H1 (cell line): ENCODE data around the gene CCDC7. TPM values are rescaled to one million over a fixed set of nuclear protein-coding genes. Genes with fewer than 3 reads are reported as not detected.

ENCODE experiments used
- CTCF ChIA-PET: fragments of 300-600 bp; sonication (Branson Sonifier 250); formaldehyde crosslinking; loops from one replicate; lab custom pipeline; 2021; ENCODE audit not compliant: partially characterized antibody; lab: Charles Lee
- POLR2A ChIA-PET: fragments of 300-600 bp; sonication (Branson Sonifier 250); formaldehyde crosslinking; loops from one replicate; lab custom pipeline; 2021; ENCODE audit warnings: inconsistent platforms; ENCODE audit not compliant: partially characterized antibody; lab: Charles Lee
- DNase-seq, 2 experiments: peaks; one replicate each; pipeline versions ENCODE4 v3.0.0 to v3.0.0-alpha.2; 2010 to 2022; ENCODE audit warnings: low spot score in 2 of 2, low read depth in 1 of 2, mixed read lengths in 1 of 2
- FAIRE-seq: peaks from 2 replicates; lab custom pipeline; 2011; peaks lifted over from hg19 to GRCh38; lab: Jason Lieb, UNC
- H2AFZ ChIP-seq: 2 replicates; pipeline ENCODE4 v1.8.1; 2012; ENCODE audit warnings: low read length, inconsistent platforms
- H2AK5ac ChIP-seq: 2 replicates; pipeline ENCODE4 v1.6.1; 2013; ENCODE audit warnings: low read depth, low read length
- H2BK120ac ChIP-seq: replicated peaks from 2 replicates; pipeline ENCODE3; 2013; ENCODE audit warnings: low read depth, low read length, inconsistent platforms
- H2BK12ac ChIP-seq: 2 replicates; pipeline ENCODE4 v1.6.1; 2013; ENCODE audit warnings: low read depth, low read length
- H2BK15ac ChIP-seq: 2 replicates; pipeline ENCODE4 v1.6.1; 2013; ENCODE audit warnings: low read length
- H2BK20ac ChIP-seq: 2 replicates; pipeline ENCODE4 v1.6.1; 2013; ENCODE audit warnings: low read length
- H2BK5ac ChIP-seq: 2 replicates; pipeline ENCODE4 v1.6.1; 2013; ENCODE audit warnings: low read depth, low read length
- H3K14ac ChIP-seq: 2 replicates; pipeline ENCODE4 v1.6.1; 2013; ENCODE audit warnings: inconsistent platforms; ENCODE audit not compliant: insufficient read length
- H3K18ac ChIP-seq: 2 replicates; pipeline ENCODE4 v1.6.1; 2013; ENCODE audit warnings: low read length; ENCODE audit errors: extremely low read depth
- H3K23ac ChIP-seq: 2 replicates; pipeline ENCODE4 v1.6.1; 2013; ENCODE audit warnings: inconsistent platforms; ENCODE audit not compliant: insufficient read length
- H3K23me2 ChIP-seq: 2 replicates; pipeline ENCODE4 v1.6.1; 2013; ENCODE audit warnings: low read depth, low read length
- H3K27ac ChIP-seq: 2 replicates; pipeline ENCODE4 v1.6.1; 2011; ENCODE audit warnings: low read depth, low read length, inconsistent platforms
- H3K27me3 ChIP-seq, 4 experiments: replicated peaks in 1 of 4; 1 replicate in 1 of 4; 2 replicates in 3 of 4; pipeline versions ENCODE4 v1.6.1 to v1.8.1; 2011 to 2013; ENCODE audit warnings: low read length in 3 of 4, mild to moderate bottlenecking in 3 of 4, inconsistent platforms in 2 of 4, mixed read lengths in 2 of 4, moderate library complexity in 1 of 4; ENCODE audit not compliant: control insufficient read depth in 3 of 4, insufficient read depth in 3 of 4; ENCODE audit errors: extremely low read depth in 1 of 4
- H3K36me3 ChIP-seq, 4 experiments: 2 replicates each; pipeline versions ENCODE4 v1.6.1 to v1.8.1; 2011 to 2013; ENCODE audit warnings: mild to moderate bottlenecking in 4 of 4, low read length in 3 of 4, moderate library complexity in 2 of 4, control low read depth in 1 of 4, inconsistent platforms in 1 of 4; ENCODE audit not compliant: insufficient read depth in 4 of 4, control insufficient read depth in 2 of 4
- H3K4ac ChIP-seq: replicated peaks from 2 replicates; pipeline ENCODE3; 2013; ENCODE audit warnings: low read length, low read depth, mixed read lengths, inconsistent platforms; ENCODE audit not compliant: insufficient read length
- H3K4me1 ChIP-seq, 4 experiments: replicated peaks in 1 of 4; 1 replicate in 1 of 4; 2 replicates in 3 of 4; pipeline versions ENCODE4 v1.6.1 to v1.8.1; 2011 to 2013; ENCODE audit warnings: low read length in 3 of 4, inconsistent platforms in 2 of 4, mixed read lengths in 1 of 4; ENCODE audit not compliant: insufficient read depth in 4 of 4, control insufficient read depth in 3 of 4
- H3K4me2 ChIP-seq, 2 experiments: 2 replicates each; pipeline versions ENCODE4 v1.6.1 to v1.8.1; 2011 to 2013; ENCODE audit warnings: low read depth in 2 of 2, low read length in 2 of 2, control low read depth in 1 of 2, inconsistent platforms in 1 of 2, mild to moderate bottlenecking in 1 of 2; ENCODE audit not compliant: insufficient read depth in 1 of 2
- H3K4me3 ChIP-seq, 4 experiments: fragments of 200-600, 300-600 bp in 1 of 4; sonication (generic), shearing (Covaris generic), sonication (Bioruptor Twin) in 1 of 4; 2 replicates each; pipeline versions ENCODE4 v1.5.1 to v1.8.1; 2011 to 2016; ENCODE audit warnings: low read length in 4 of 4, low read depth in 3 of 4, control low read depth in 2 of 4, inconsistent platforms in 2 of 4, mild to moderate bottlenecking in 2 of 4, mixed read lengths in 1 of 4, moderate library complexity in 1 of 4; ENCODE audit not compliant: insufficient read depth in 2 of 4; ENCODE audit errors: extremely low read depth in 1 of 4
- H3K56ac ChIP-seq: replicated peaks from 2 replicates; pipeline ENCODE3; 2013; ENCODE audit warnings: low read depth, mild to moderate bottlenecking, mixed read lengths, low read length, inconsistent platforms; ENCODE audit not compliant: insufficient read length
- H3K79me1 ChIP-seq: 2 replicates; pipeline ENCODE4 v1.6.1; 2013; ENCODE audit warnings: low read depth, low read length, control low read depth
- H3K79me2 ChIP-seq, 2 experiments: 2 replicates each; pipeline versions ENCODE4 v1.6.1 to v1.8.1; 2012 to 2013; ENCODE audit warnings: low read length in 2 of 2, mild to moderate bottlenecking in 2 of 2, inconsistent platforms in 1 of 2; ENCODE audit not compliant: insufficient read depth in 2 of 2, control insufficient read depth in 1 of 2
- H3K9ac ChIP-seq, 4 experiments: replicated peaks in 1 of 4; 1 replicate in 1 of 4; 2 replicates in 3 of 4; pipeline versions ENCODE4 v1.6.1 to v1.8.1; 2011 to 2013; ENCODE audit warnings: low read depth in 3 of 4, low read length in 3 of 4, control low read depth in 2 of 4, mild to moderate bottlenecking in 2 of 4, moderate library complexity in 2 of 4, inconsistent platforms in 1 of 4; ENCODE audit errors: extremely low read depth in 1 of 4
- H3K9me3 ChIP-seq, 2 experiments: 2 replicates each; pipeline versions ENCODE4 v1.6.1 to v1.8.1; 2012 to 2013; ENCODE audit warnings: mild to moderate bottlenecking in 2 of 2, moderate library complexity in 2 of 2, control low read depth in 1 of 2, inconsistent platforms in 1 of 2, low read depth in 1 of 2, low read length in 1 of 2, mixed read lengths in 1 of 2; ENCODE audit not compliant: insufficient read depth in 2 of 2
- H4K20me1 ChIP-seq, 2 experiments: replicated peaks in 1 of 2; 2 replicates each; pipeline versions ENCODE3 to v1.8.1; 2011 to 2013; ENCODE audit warnings: inconsistent platforms in 2 of 2, low read length in 2 of 2, mild to moderate bottlenecking in 1 of 2; ENCODE audit not compliant: insufficient read depth in 2 of 2, control insufficient read depth in 1 of 2
- H4K5ac ChIP-seq: 2 replicates; pipeline ENCODE4 v1.6.1; 2013; ENCODE audit warnings: low read length, low read depth, mixed read lengths, inconsistent platforms; ENCODE audit not compliant: insufficient read length
- H4K8ac ChIP-seq: 2 replicates; pipeline ENCODE4 v1.8.0; 2013; ENCODE audit warnings: mild to moderate bottlenecking, moderate library complexity, low read length, inconsistent platforms; ENCODE audit not compliant: insufficient read depth; ENCODE audit errors: extremely low read depth
- H4K91ac ChIP-seq: replicated peaks from 2 replicates; pipeline ENCODE3; 2013; ENCODE audit warnings: low read length, mixed read lengths, inconsistent platforms; ENCODE audit not compliant: insufficient read length
- CBX5 ChIP-seq: fragments of 300-800, 300-1000 bp; sonication (generic); IDR thresholded peaks from 2 replicates; pipeline ENCODE4 v1.7.1; 2016; ENCODE audit warnings: antibody characterized with exemption, low read length, low read depth
- CBX8 ChIP-seq: fragments of 300-800, 300-1000 bp; sonication (generic); IDR thresholded peaks from 2 replicates; pipeline ENCODE4 v1.7.1; 2016; ENCODE audit warnings: low read depth, low read length, borderline replicate concordance
- CHD2 ChIP-seq: IDR thresholded peaks from 2 replicates; pipeline ENCODE4 v1.6.1; 2012; ENCODE audit warnings: low read length, improper control_type of control experiment
- CTBP2 ChIP-seq: IDR thresholded peaks from 2 replicates; pipeline ENCODE4 v1.7.0; 2011; ENCODE audit warnings: borderline replicate concordance, mild to moderate bottlenecking, moderate library complexity, mixed read lengths, low read length; ENCODE audit not compliant: insufficient read depth, insufficient read length
- EGR1 ChIP-seq: IDR thresholded peaks from 2 replicates; pipeline ENCODE4 v1.6.1; 2011; ENCODE audit warnings: low read depth, low read length, borderline replicate concordance
- GTF2F1 ChIP-seq: IDR thresholded peaks from 2 replicates; pipeline ENCODE4 v1.6.1; 2012; ENCODE audit warnings: low read depth, low read length, improper control_type of control experiment, borderline replicate concordance
- JUN ChIP-seq: IDR thresholded peaks from 2 replicates; pipeline ENCODE4 v1.6.1; 2011; ENCODE audit warnings: low read depth, mild to moderate bottlenecking, improper control_type of control experiment, low read length
- KDM1A ChIP-seq: fragments of 200-600, 300-600 bp; sonication (generic); IDR thresholded peaks from 2 replicates; pipeline ENCODE4 v1.7.1; 2016; ENCODE audit warnings: mild to moderate bottlenecking, low read length, borderline replicate concordance
- NRF1 ChIP-seq: IDR thresholded peaks from 2 replicates; pipeline ENCODE4 v1.6.1; 2011; ENCODE audit warnings: mild to moderate bottlenecking, low read depth, low read length, improper control_type of control experiment
- RBBP5 ChIP-seq: IDR thresholded peaks from 2 replicates; pipeline ENCODE4 v1.7.1; 2012; ENCODE audit warnings: low read depth, mild to moderate bottlenecking, inconsistent platforms, low read length, moderate library complexity, borderline replicate concordance
- RFX5 ChIP-seq: IDR thresholded peaks from 2 replicates; pipeline ENCODE4 v1.6.1; 2011; ENCODE audit warnings: low read depth, low read length, improper control_type of control experiment, borderline replicate concordance
- WGBS, 2 experiments: shearing (Covaris generic) in 1 of 2; methylation state at CpG; one replicate each; pipeline versions ENCODE4 v1.1.6 to v1.1.7; 2013 to 2015; ENCODE audit warnings: low lambda C conversion rate in 2 of 2, mixed read lengths in 2 of 2, inconsistent platforms in 1 of 2, low coverage in 1 of 2, missing lambda C conversion rate in 1 of 2; ENCODE audit not compliant: insufficient replicate concordance in 2 of 2, insufficient coverage in 1 of 2, insufficient read length in 1 of 2; ENCODE audit errors: extremely low coverage in 1 of 2, missing lambda C conversion rate in 1 of 2; 5-methylcytosine and 5-hydroxymethylcytosine counted together
- polyA plus RNA-seq, 7 experiments: library from polyadenylated mRNA; depleted of rRNA in 3 of 7; stranded (reverse) in 5 of 7; unstranded in 2 of 7; fragments of >200 nt in 5 of 7; fragments of 200-250 nt in 2 of 7; gene quantifications; 1 replicate in 5 of 7; 2 replicates in 1 of 7; 4 replicates in 1 of 7; pipeline versions ENCODE4 v1.2.1 to v1.2.3, GENCODE V29; 2011 to 2013; ENCODE audit warnings: missing spikeins in 2 of 7, mixed read lengths in 2 of 7
- total RNA-seq: library from RNA; stranded (reverse); fragmentation: NEBNext Ultra II Directional; extraction: Animal tissue kit (Norgen Biotek cat#: 25700); gene quantifications from 2 replicates; pipeline ENCODE4 v1.2.1, GENCODE V29; 2021
- TF ChIP-seq, protein P1 (sequence below), 3 experiments: IDR thresholded peaks; 1 replicate in 2 of 3; 2 replicates in 1 of 3; pipeline versions ENCODE4 v1.5.1 to v1.6.1; 2011; ENCODE audit warnings: low read length in 3 of 3, mild to moderate bottlenecking in 3 of 3, inconsistent platforms in 2 of 3, low read depth in 1 of 3, moderate library complexity in 1 of 3; ENCODE audit not compliant: insufficient read depth in 1 of 3; ENCODE audit errors: control extremely low read depth in 1 of 3

The CCDC7 gene
- total and polyA plus RNA-seq, 2 of the 8 experiments (the other 6 are each of a cell fraction or from before 2014, with no cell fraction given): 0.18 to 0.74 TPM

DNA sequence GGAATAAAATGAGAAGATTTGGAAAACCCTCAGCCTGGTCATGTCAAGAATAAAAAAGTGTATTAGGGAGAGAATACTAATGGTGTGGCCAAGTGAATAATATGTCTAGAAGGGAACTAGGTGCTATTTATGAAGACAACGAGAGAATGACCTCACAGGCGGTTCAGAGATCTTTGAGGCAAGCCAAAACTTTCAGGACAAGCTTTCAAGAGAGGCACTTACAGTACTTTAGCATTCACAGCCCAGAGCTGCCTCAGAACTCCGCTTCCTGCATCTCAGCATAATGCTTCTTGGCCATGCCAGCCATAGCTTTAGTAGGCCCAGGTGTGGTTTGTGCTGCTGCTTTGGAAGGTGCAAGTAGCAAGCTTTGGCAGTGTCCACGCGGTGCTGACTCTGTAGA lies 37.2 kb upstream of the CCDC7 start:
- WGBS, 2 experiments: 94% methylated on average over 5 of the region's 5 CpGs; no CpG with 5 or more reads in 1 of the 2 experiments
- TF ChIP-seq CBX8: no peak
- TF ChIP-seq RBBP5: no peak
- no peak for TF ChIP-seq JUN
- no peak for TF ChIP-seq KDM1A
- TF ChIP-seq CTBP2: no peak
- no peak for TF ChIP-seq EGR1
- no peak for TF ChIP-seq CHD2
- no peak for TF ChIP-seq CBX5
- TF ChIP-seq RFX5: no peak
- TF ChIP-seq, protein P1, sequence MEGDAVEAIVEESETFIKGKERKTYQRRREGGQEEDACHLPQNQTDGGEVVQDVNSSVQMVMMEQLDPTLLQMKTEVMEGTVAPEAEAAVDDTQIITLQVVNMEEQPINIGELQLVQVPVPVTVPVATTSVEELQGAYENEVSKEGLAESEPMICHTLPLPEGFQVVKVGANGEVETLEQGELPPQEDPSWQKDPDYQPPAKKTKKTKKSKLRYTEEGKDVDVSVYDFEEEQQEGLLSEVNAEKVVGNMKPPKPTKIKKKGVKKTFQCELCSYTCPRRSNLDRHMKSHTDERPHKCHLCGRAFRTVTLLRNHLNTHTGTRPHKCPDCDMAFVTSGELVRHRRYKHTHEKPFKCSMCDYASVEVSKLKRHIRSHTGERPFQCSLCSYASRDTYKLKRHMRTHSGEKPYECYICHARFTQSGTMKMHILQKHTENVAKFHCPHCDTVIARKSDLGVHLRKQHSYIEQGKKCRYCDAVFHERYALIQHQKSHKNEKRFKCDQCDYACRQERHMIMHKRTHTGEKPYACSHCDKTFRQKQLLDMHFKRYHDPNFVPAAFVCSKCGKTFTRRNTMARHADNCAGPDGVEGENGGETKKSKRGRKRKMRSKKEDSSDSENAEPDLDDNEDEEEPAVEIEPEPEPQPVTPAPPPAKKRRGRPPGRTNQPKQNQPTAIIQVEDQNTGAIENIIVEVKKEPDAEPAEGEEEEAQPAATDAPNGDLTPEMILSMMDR (IDR thresholded peaks at IDR 0.05; ENCODE audit: control extremely low read depth in 1 of 3, insufficient read depth in 1 of 3, low read depth in 1 of 3, low read length in 3 of 3): no peak
- no peak for TF ChIP-seq GTF2F1
- no peak for TF ChIP-seq NRF1

More for the DNA sequence above, 37.2 kb upstream of the CCDC7 start:
- no peak overlapping the region for H2BK20ac ChIP-seq
- H3K79me1 ChIP-seq: no peaks in the 10 kb centered on the region
- H3K9me3 ChIP-seq: no peaks in the 10 kb centered on the region
- no peak overlapping the region for H3K14ac ChIP-seq
- no peak overlapping the region for H2BK12ac ChIP-seq
- H3K18ac ChIP-seq: no peak overlapping the region
- CTCF ChIA-PET: no interaction called here
- H3K4me3 ChIP-seq: no peak overlapping the region
- FAIRE-seq (no peak), DNase-seq (no peak)
- no peak overlapping the region for H3K4ac ChIP-seq
- H2AFZ ChIP-seq: no peak overlapping the region
- no peaks in the 10 kb centered on the region for H3K4me1 ChIP-seq
- no peak overlapping the region for H2BK120ac ChIP-seq
- H2BK5ac ChIP-seq: no peak overlapping the region
- POLR2A ChIA-PET: interaction anchor here (0.6 kb wide), 1 partner anchor 137 kb away, joined by 3 read pairs; no protein-coding TSS in a partner anchor
- no peak overlapping the region for H4K5ac ChIP-seq
- H3K27ac ChIP-seq: no peak overlapping the region
- H2BK15ac ChIP-seq: no peak overlapping the region
- H3K56ac ChIP-seq: no peak overlapping the region
- H4K20me1 ChIP-seq: no peaks in the 10 kb centered on the region
- H3K23ac ChIP-seq: no peak overlapping the region
- H3K4me2 ChIP-seq: no peak overlapping the region
- H3K9ac ChIP-seq: no peak overlapping the region
- no peak overlapping the region for H4K91ac ChIP-seq
- H3K36me3 ChIP-seq: no peaks in the 10 kb centered on the region
- no peak overlapping the region for H4K8ac ChIP-seq
- H2AK5ac ChIP-seq: no peak overlapping the region
- H3K23me2 ChIP-seq: no peaks in the 10 kb centered on the region
- no peaks in the 10 kb centered on the region for H3K27me3 ChIP-seq
- no peaks in the 10 kb centered on the region for H3K79me2 ChIP-seq
